Keratinocyte (primary cell): ENCODE results near the gene ZMIZ1. TPM values are rescaled to one million over a fixed set of nuclear protein-coding genes. Genes with fewer than 3 reads are reported as not detected.
A peak's percentile ranks its signal among the peaks of the same experiment; 100 is the strongest.

Experiments
- DNase-seq: peaks from one replicate; pipeline ENCODE4 v3.0.0-alpha.2; 2011; ENCODE audit warnings: low read depth, missing footprints, low spot score
- FAIRE-seq: peaks from 2 replicates; lab custom pipeline; 2011; peaks lifted over from hg19 to GRCh38; lab: Jason Lieb, UNC
- H2AFZ ChIP-seq: 2 replicates; pipeline ENCODE4 v1.6.0; 2012; ENCODE audit warnings: low read length, control low read depth, inconsistent platforms; ENCODE audit not compliant: control insufficient read depth
- H3K27ac ChIP-seq: 2 replicates; pipeline ENCODE4 v1.5.1; 2011; ENCODE audit warnings: low read length; ENCODE audit not compliant: control insufficient read depth, insufficient read depth
- H3K27me3 ChIP-seq: 3 replicates; pipeline ENCODE4 v1.6.0; 2011; ENCODE audit warnings: low read length; ENCODE audit not compliant: control insufficient read depth, insufficient read depth; ENCODE audit errors: extremely low read depth
- H3K36me3 ChIP-seq, 2 experiments: 2 replicates in 1 of 2; 3 replicates in 1 of 2; pipeline ENCODE4 v1.5.1; 2011; ENCODE audit warnings: low read length in 2 of 2, mild to moderate bottlenecking in 1 of 2; ENCODE audit not compliant: control insufficient read depth in 2 of 2, insufficient read depth in 2 of 2; ENCODE audit errors: extremely low read depth in 1 of 2
- H3K4me1 ChIP-seq: 3 replicates; pipeline ENCODE4 v1.5.1; 2011; ENCODE audit warnings: low read length; ENCODE audit not compliant: control insufficient read depth, insufficient read depth; ENCODE audit errors: extremely low read depth
- H3K4me2 ChIP-seq: 3 replicates; pipeline ENCODE4 v1.6.0; 2011; ENCODE audit warnings: low read depth, low read length; ENCODE audit not compliant: control insufficient read depth, insufficient read depth; ENCODE audit errors: extremely low read depth
- H3K4me3 ChIP-seq, 3 experiments: fragments of 200-600 bp in 1 of 3; sonication (generic) in 1 of 3; 2 replicates in 2 of 3; 3 replicates in 1 of 3; pipeline ENCODE4 v1.5.1; 2011 to 2016; ENCODE audit warnings: low read length in 3 of 3, mild to moderate bottlenecking in 3 of 3, control low read depth in 2 of 3, inconsistent platforms in 1 of 3, low read depth in 1 of 3, mixed read lengths in 1 of 3, mixed run types in 1 of 3, moderate library complexity in 1 of 3; ENCODE audit not compliant: control insufficient read depth in 2 of 3, insufficient read depth in 2 of 3; ENCODE audit errors: extremely low read depth in 1 of 3
- H3K79me2 ChIP-seq: 2 replicates; pipeline ENCODE4 v1.6.0; 2012; ENCODE audit warnings: low read length; ENCODE audit not compliant: control insufficient read depth, insufficient read depth
- H3K9ac ChIP-seq: 3 replicates; pipeline ENCODE4 v1.6.0; 2011; ENCODE audit warnings: low read length; ENCODE audit not compliant: control insufficient read depth, insufficient read depth; ENCODE audit errors: extremely low read depth
- H3K9me1 ChIP-seq: 3 replicates; pipeline ENCODE4 v1.6.0; 2011; ENCODE audit warnings: low read length; ENCODE audit not compliant: control insufficient read depth, insufficient read depth; ENCODE audit errors: extremely low read depth
- H3K9me3 ChIP-seq: 2 replicates; pipeline ENCODE4 v1.5.1; 2012; ENCODE audit warnings: low read depth, low read length; ENCODE audit not compliant: control insufficient read depth
- H4K20me1 ChIP-seq: 3 replicates; pipeline ENCODE4 v1.6.0; 2011; ENCODE audit warnings: low read length; ENCODE audit not compliant: control insufficient read depth, insufficient read depth; ENCODE audit errors: extremely low read depth
- EZH2 ChIP-seq: IDR thresholded peaks from one replicate; pipeline ENCODE4 v1.6.1; 2012; ENCODE audit warnings: inconsistent platforms, mild to moderate bottlenecking, low read length, moderate library complexity
- dilution Hi-C: fragments of 300-500 bp; cut with MboI; formaldehyde crosslinking; loops from one replicate; pipeline ENCODE4 v1.7.0; 2020; ENCODE audit warnings: low sequenced_read_pairs; ENCODE audit not compliant: extremely low pct_ligation_motif_present
- polyA plus RNA-seq, 5 experiments: library from polyadenylated mRNA; depleted of rRNA in 3 of 5; stranded (reverse) in 3 of 5; stranded (forward) in 1 of 5; unstranded in 1 of 5; fragments of >200 nt; gene quantifications; 1 replicate in 1 of 5; 2 replicates in 3 of 5; 3 replicates in 1 of 5; pipeline versions ENCODE4 v1.2.1 to v1.2.3, GENCODE V29; 2011 to 2012; ENCODE audit warnings: missing spikeins in 2 of 5, low read depth in 1 of 5, low replicate concordance in 1 of 5
- TF ChIP-seq, protein P1 (sequence below), 3 experiments: IDR thresholded peaks in 1 of 3; conservative IDR thresholded peaks in 1 of 3; optimal IDR thresholded peaks in 1 of 3; 2 replicates in 2 of 3; 3 replicates in 1 of 3; pipeline versions ENCODE3 to v1.5.1; 2011; ENCODE audit warnings: low read length in 3 of 3, mild to moderate bottlenecking in 3 of 3, moderate library complexity in 2 of 3, control low read depth in 1 of 3, inconsistent platforms in 1 of 3; ENCODE audit not compliant: insufficient read depth in 2 of 3; ENCODE audit errors: extremely low read depth in 1 of 3

The ZMIZ1 gene
- polyA plus RNA-seq, 1 donor (not counting 4 experiments of a cell fraction or from before 2014, with no cell fraction given), result 1.8 TPM

- Histone ChIP-seq H2AFZ (peak within 1 kb of the TSS; percentile 26), H3K4me3 (peak within 1 kb of the TSS; percentile 76 to 87 (median 80)), H3K27ac (peak within 1 kb of the TSS; percentile 91), H3K9me1 (peaks cover 7% of the 10 kb centered on the region), H3K36me3 (peaks cover 30 to 37% of the 10 kb centered on the region in 2 experiments), H3K4me2 (peak within 1 kb of the TSS; percentile 98), H4K20me1 (peaks cover 17% of the 10 kb centered on the region), H3K9me3 (no peaks in the 10 kb centered on the region), H3K79me2 (peaks cover 40% of the 10 kb centered on the region), H3K9ac (peak within 1 kb of the TSS; percentile 97), H3K4me1 (peaks cover 30% of the 10 kb centered on the region), H3K27me3 (no peaks in the 10 kb centered on the region)
- no peak for DNase-seq
- FAIRE-seq, result no peak
- dilution Hi-C loops, result no loop called here
- TF ChIP-seq, protein P1, sequence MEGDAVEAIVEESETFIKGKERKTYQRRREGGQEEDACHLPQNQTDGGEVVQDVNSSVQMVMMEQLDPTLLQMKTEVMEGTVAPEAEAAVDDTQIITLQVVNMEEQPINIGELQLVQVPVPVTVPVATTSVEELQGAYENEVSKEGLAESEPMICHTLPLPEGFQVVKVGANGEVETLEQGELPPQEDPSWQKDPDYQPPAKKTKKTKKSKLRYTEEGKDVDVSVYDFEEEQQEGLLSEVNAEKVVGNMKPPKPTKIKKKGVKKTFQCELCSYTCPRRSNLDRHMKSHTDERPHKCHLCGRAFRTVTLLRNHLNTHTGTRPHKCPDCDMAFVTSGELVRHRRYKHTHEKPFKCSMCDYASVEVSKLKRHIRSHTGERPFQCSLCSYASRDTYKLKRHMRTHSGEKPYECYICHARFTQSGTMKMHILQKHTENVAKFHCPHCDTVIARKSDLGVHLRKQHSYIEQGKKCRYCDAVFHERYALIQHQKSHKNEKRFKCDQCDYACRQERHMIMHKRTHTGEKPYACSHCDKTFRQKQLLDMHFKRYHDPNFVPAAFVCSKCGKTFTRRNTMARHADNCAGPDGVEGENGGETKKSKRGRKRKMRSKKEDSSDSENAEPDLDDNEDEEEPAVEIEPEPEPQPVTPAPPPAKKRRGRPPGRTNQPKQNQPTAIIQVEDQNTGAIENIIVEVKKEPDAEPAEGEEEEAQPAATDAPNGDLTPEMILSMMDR (optimal IDR thresholded peaks at IDR 0.05 in 1 of 3, IDR thresholded peaks at IDR 0.05 in 1 of 3, conservative IDR thresholded peaks at IDR 0.05 in 1 of 3; ENCODE audit: extremely low read depth in 1 of 3, insufficient read depth in 2 of 3, low read length in 3 of 3), result peak; percentile 78 to 92 (median 82)
- no peak for TF ChIP-seq EZH2
These were observed 278.6 kb downstream of the ZMIZ1 start, which contains the start of gene PPIF for GRCh38 chr10:79347226-79347893. Gene PPIF (plus strand): TSS chr10:79347469. CDS start chr10:79347549, 80 bp downstream.

DNA sequence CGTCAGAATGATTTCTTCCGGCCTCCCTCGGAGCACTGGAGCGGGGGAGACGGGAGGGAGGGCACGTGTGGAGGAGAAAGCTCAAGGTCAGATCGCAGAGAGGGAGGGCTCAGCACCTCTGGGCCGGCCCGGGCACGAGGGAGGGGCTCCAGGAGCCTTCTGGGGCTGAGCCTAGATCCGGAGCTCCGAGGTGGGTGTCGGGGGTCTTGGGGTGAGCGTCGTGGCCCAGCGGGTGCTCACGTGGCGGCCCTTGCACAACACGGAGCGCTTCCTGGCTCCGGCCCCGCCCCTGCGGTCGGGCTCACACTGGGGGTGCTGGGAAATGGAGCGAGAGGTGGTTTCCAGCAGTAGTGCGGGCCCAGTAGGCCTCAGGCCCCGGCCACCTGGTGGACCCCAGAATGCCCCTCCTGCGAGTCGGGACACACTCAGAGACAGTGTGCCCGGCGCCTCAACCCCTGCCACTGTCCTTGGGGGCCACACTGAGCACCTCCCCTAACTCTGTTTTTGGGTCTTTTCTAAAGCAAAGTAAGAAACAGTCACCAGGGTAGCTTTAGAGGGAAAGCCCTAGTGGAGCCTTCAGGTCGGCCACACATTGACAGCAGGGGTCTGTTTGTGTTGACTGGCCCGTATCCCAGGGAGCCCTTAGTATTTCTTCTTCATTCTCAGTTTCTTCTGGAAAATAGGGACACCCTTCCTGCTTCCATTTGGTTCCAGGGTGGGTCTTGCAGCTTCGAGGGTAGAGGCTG lies 279.3 kb downstream of the ZMIZ1 start:
- no peak for TF ChIP-seq EZH2
- TF ChIP-seq, protein P1 (optimal IDR thresholded peaks at IDR 0.05 in 1 of 3, IDR thresholded peaks at IDR 0.05 in 1 of 3, conservative IDR thresholded peaks at IDR 0.05 in 1 of 3; ENCODE audit: extremely low read depth in 1 of 3, insufficient read depth in 2 of 3, low read length in 3 of 3), result no peak
- no peak for FAIRE-seq

More for the DNA sequence above, 279.3 kb downstream of the ZMIZ1 start:
- Histone ChIP-seq H3K4me1 (peaks cover 29% of the 10 kb centered on the region), H4K20me1 (peaks cover 23% of the 10 kb centered on the region), H3K9ac (peak overlapping the region; percentile 97), H3K79me2 (peaks cover 43% of the 10 kb centered on the region), H3K9me3 (no peaks in the 10 kb centered on the region), H3K4me3 (peak overlapping the region; percentile 76 to 87 (median 80)), H3K36me3 (peaks cover 32 to 44% of the 10 kb centered on the region in 2 experiments), H3K27me3 (no peaks in the 10 kb centered on the region), H3K27ac (peak overlapping the region; percentile 91), H3K4me2 (peak overlapping the region; percentile 98), H3K9me1 (peaks cover 8% of the 10 kb centered on the region), H2AFZ (peak overlapping the region; percentile 26)
- dilution Hi-C loops, result no loop called here
- no peak for DNase-seq
